WTC11 (cell line): Measurements from ENCODE around the gene ZNF532. TPM values are rescaled to one million over a fixed set of nuclear protein-coding genes. Genes with fewer than 3 reads are reported as not detected.

Experiments
- ATAC-seq: fragments of 200-7000 bp; cut with Tn5 transposase; 2 replicates; pipeline ENCODE4 v1.10.0; 2021; ENCODE audit warnings: mild to moderate bottlenecking, moderate library complexity
- CTCF ChIA-PET: fragments of 300-600 bp; sonication (Branson Sonifier 250); formaldehyde crosslinking; loops from one replicate; lab custom pipeline; 2021; ENCODE audit warnings: antibody characterized with exemption; lab: Charles Lee
- POLR2A ChIA-PET: fragments of 350-600 bp; sonication (Branson Sonifier 250); formaldehyde crosslinking; loops from one replicate; lab custom pipeline; 2021; ENCODE audit warnings: antibody characterized with exemption; lab: Charles Lee
- DNase-seq: peaks from one replicate; pipeline ENCODE4 v3.0.0; 2021; ENCODE audit warnings: low spot score
- H3K27ac Mint-ChIP-seq: 2 replicates; pipeline ENCODE4 v1.8.0; 2021; ENCODE audit warnings: mixed read lengths
- H3K27me3 Mint-ChIP-seq: 2 replicates; pipeline ENCODE4 v1.8.0; 2021; ENCODE audit warnings: low read depth, mild to moderate bottlenecking, moderate library complexity, mixed read lengths
- H3K36me3 Mint-ChIP-seq: 2 replicates; pipeline ENCODE4 v1.8.0; 2021; ENCODE audit warnings: mixed read lengths
- H3K4me1 Mint-ChIP-seq: 2 replicates; pipeline ENCODE4 v1.8.0; 2022; ENCODE audit warnings: mixed read lengths
- H3K4me3 Mint-ChIP-seq: 2 replicates; pipeline ENCODE4 v1.8.0; 2021; ENCODE audit warnings: mild to moderate bottlenecking, moderate library complexity, mixed read lengths
- H3K9me3 Mint-ChIP-seq: 2 replicates; pipeline ENCODE4 v1.8.0; 2021; ENCODE audit warnings: mixed read lengths
- ATF2 ChIP-seq: sonication (generic); formaldehyde crosslinking; IDR thresholded peaks from 2 replicates; pipeline ENCODE4 v1.8.1; 2022; ENCODE audit warnings: low read depth, missing genetic modification reagents, borderline replicate concordance
- ATF3 ChIP-seq: sonication (generic); formaldehyde crosslinking; conservative IDR thresholded peaks from 2 replicates; pipeline ENCODE4 v1.8.1; 2022; ENCODE audit warnings: mild to moderate bottlenecking, missing genetic modification reagents
- CREB1 ChIP-seq: sonication (generic); formaldehyde crosslinking; IDR thresholded peaks from 2 replicates; pipeline ENCODE4 v1.8.0; 2023; ENCODE audit warnings: mild to moderate bottlenecking, missing genetic modification reagents
- CREM ChIP-seq: sonication (generic); formaldehyde crosslinking; IDR thresholded peaks from 2 replicates; pipeline ENCODE4 v1.8.1; 2022; ENCODE audit warnings: mild to moderate bottlenecking, missing genetic modification reagents, moderate library complexity
- CTCF ChIP-seq: fragments of 200-600 bp; IDR thresholded peaks from 2 replicates; pipeline ENCODE4 v1.8.0; 2022; ENCODE audit warnings: antibody characterized with exemption
- IRF2 ChIP-seq: sonication (generic); formaldehyde crosslinking; IDR thresholded peaks from 2 replicates; pipeline ENCODE4 v1.8.0; 2022; ENCODE audit warnings: low read depth, missing genetic modification reagents, borderline replicate concordance
- NFATC4 ChIP-seq: fragments of 250-450 bp; sonication (Bioruptor Pico); IDR thresholded peaks from 2 replicates; pipeline ENCODE4 v1.9.0; 2021; ENCODE audit warnings: mild to moderate bottlenecking
- NFE2L1 ChIP-seq: sonication (generic); formaldehyde crosslinking; IDR thresholded peaks from 2 replicates; pipeline ENCODE4 v1.8.1; 2023; ENCODE audit warnings: missing genetic modification reagents
- NR1H2 ChIP-seq: sonication (generic); formaldehyde crosslinking; IDR thresholded peaks from 2 replicates; pipeline ENCODE4 v1.9.0; 2021; ENCODE audit warnings: mild to moderate bottlenecking, moderate library complexity, missing genetic modification reagents
- PREB ChIP-seq: sonication (generic); formaldehyde crosslinking; IDR thresholded peaks from 2 replicates; pipeline ENCODE4 v1.8.1; 2022; ENCODE audit warnings: mild to moderate bottlenecking, missing genetic modification reagents, moderate library complexity, borderline replicate concordance
- PRRX2 ChIP-seq: fragments of 250-450 bp; sonication (Bioruptor Pico); IDR thresholded peaks from 2 replicates; pipeline ENCODE4 v1.8.0; 2021; ENCODE audit warnings: mild to moderate bottlenecking
- RELA ChIP-seq: sonication (generic); formaldehyde crosslinking; IDR thresholded peaks from 2 replicates; pipeline ENCODE4 v1.8.1; 2022; ENCODE audit warnings: missing genetic modification reagents, mild to moderate bottlenecking, borderline replicate concordance
- SMAD3 ChIP-seq: sonication (generic); formaldehyde crosslinking; IDR thresholded peaks from 2 replicates; pipeline ENCODE4 v1.8.0; 2022; ENCODE audit warnings: missing genetic modification reagents, mild to moderate bottlenecking, borderline replicate concordance
- TEAD1 ChIP-seq: sonication (generic); formaldehyde crosslinking; IDR thresholded peaks from 2 replicates; pipeline ENCODE4 v1.8.0; 2022; ENCODE audit warnings: mild to moderate bottlenecking, missing genetic modification reagents
- USF2 ChIP-seq: sonication (generic); formaldehyde crosslinking; IDR thresholded peaks from 2 replicates; pipeline ENCODE4 v1.8.1; 2023; ENCODE audit warnings: mild to moderate bottlenecking, missing genetic modification reagents, moderate library complexity
- ZBTB43 ChIP-seq: sonication (generic); formaldehyde crosslinking; IDR thresholded peaks from 2 replicates; pipeline ENCODE4 v1.8.1; 2023; ENCODE audit warnings: mild to moderate bottlenecking, missing genetic modification reagents
- ZNF219 ChIP-seq: sonication (generic); formaldehyde crosslinking; IDR thresholded peaks from 2 replicates; pipeline ENCODE4 v1.8.0; 2023; ENCODE audit warnings: missing genetic modification reagents, mild to moderate bottlenecking, borderline replicate concordance
- ZNF396 ChIP-seq: fragments of 250-450 bp; sonication (Bioruptor Pico); IDR thresholded peaks from 2 replicates; pipeline ENCODE4 v1.8.0; 2021; ENCODE audit warnings: mild to moderate bottlenecking, moderate library complexity, borderline replicate concordance
- ZNF425 ChIP-seq: fragments of 250-450 bp; sonication (Bioruptor Pico); conservative IDR thresholded peaks from 2 replicates; pipeline ENCODE4 v1.9.0; 2021; ENCODE audit warnings: mild to moderate bottlenecking
- ZSCAN18 ChIP-seq: fragments of 250-450 bp; sonication (Bioruptor Pico); IDR thresholded peaks from 2 replicates; pipeline ENCODE4 v2.1.2; 2022; ENCODE audit warnings: mild to moderate bottlenecking, moderate library complexity
- total RNA-seq: library from RNA; stranded (reverse); gene quantifications from 3 replicates; pipeline ENCODE4 v1.2.3, GENCODE V29; 2021

The ZNF532 gene
- total RNA-seq, 1 experiment from 2014 or later: 171 TPM

- Mint-ChIP-seq H3K36me3 (peaks cover 57% of the 10 kb centered on the region), H3K27ac (peak overlapping the region; percentile 52; the same call in 1 of the 2 replicates), H3K9me3 (no peaks in the 10 kb centered on the region), H3K4me1 (peaks cover 21% of the 10 kb centered on the region), H3K27me3 (no peaks in the 10 kb centered on the region), H3K4me3 (no peak overlapping the region)
- no peak for DNase-seq
- CTCF ChIA-PET: no interaction called here
- peak; percentile 32; the same call in 1 of the 2 replicates for ATAC-seq
- TF ChIP-seq ZNF219 (CRISPR knock-in tag) (no peak), PRRX2 (CRISPR knock-in tag) (no peak), ATF2 (CRISPR knock-in tag) (no peak), CTCF (no peak), ZBTB43 (CRISPR knock-in tag) (no peak), IRF2 (CRISPR knock-in tag) (no peak), PREB (CRISPR knock-in tag) (no peak), NFE2L1 (CRISPR knock-in tag) (no peak), ATF3 (no peak), USF2 (CRISPR knock-in tag) (no peak), ZSCAN18 (CRISPR knock-in tag) (no peak)
- POLR2A ChIA-PET: interaction anchor here (0.7 kb wide), 1 partner anchor 52 kb away, joined by 5 read pairs; no protein-coding TSS in a partner anchor
Measured at GRCh38 chr18:58962336-58962735, 97.7 kb downstream of the ZNF532 start.

- H3K27ac Mint-ChIP-seq: peak overlapping the region; percentile 79
- no peak overlapping the region for H3K4me3 Mint-ChIP-seq
- no peak for ATAC-seq
- H3K36me3 Mint-ChIP-seq: peaks cover 58% of the 10 kb centered on the region
- H3K27me3 Mint-ChIP-seq: no peaks in the 10 kb centered on the region
- no peaks in the 10 kb centered on the region for H3K9me3 Mint-ChIP-seq
- CTCF ChIA-PET: no interaction called here
- peaks cover 42% of the 10 kb centered on the region for H3K4me1 Mint-ChIP-seq
- DNase-seq: no peak
- POLR2A ChIA-PET: no interaction called here
- TF ChIP-seq PRRX2 (CRISPR knock-in tag): no peak
- TF ChIP-seq ZNF425: no peak
- TF ChIP-seq USF2 (CRISPR knock-in tag): no peak
- no peak for TF ChIP-seq CREM (CRISPR knock-in tag)
- TF ChIP-seq CREB1 (CRISPR knock-in tag): no peak
- TF ChIP-seq NFATC4 (CRISPR knock-in tag): no peak
- TF ChIP-seq RELA: no peak
- TF ChIP-seq ZNF396: no peak
- TF ChIP-seq SMAD3 (CRISPR knock-in tag): no peak
- TF ChIP-seq TEAD1 (CRISPR knock-in tag): no peak
- no peak for TF ChIP-seq NR1H2 (CRISPR knock-in tag)
Measured at GRCh38 chr18:58965291-58966004, 100.8 kb downstream of the ZNF532 start.
